Endodermal cell (in vitro differentiated cells): ENCODE data around the gene AKAP6. TPM values are rescaled to one million over a fixed set of nuclear protein-coding genes. Genes with fewer than 3 reads are reported as not detected.
A peak's percentile ranks its signal among the peaks of the same experiment; 100 is the strongest.

Source experiments
- DNase-seq: peaks from one replicate; pipeline ENCODE4 v3.0.0-alpha.2; 2017
- H3K27ac ChIP-seq: 2 replicates; pipeline ENCODE4 v1.5.1; 2013; ENCODE audit warnings: mild to moderate bottlenecking, low read depth, low read length, moderate library complexity
- H3K27me3 ChIP-seq: 2 replicates; pipeline ENCODE4 v1.6.1; 2013; ENCODE audit warnings: mild to moderate bottlenecking, low read length, moderate library complexity; ENCODE audit not compliant: insufficient read depth, control insufficient read depth, poor library complexity, severe bottlenecking
- H3K36me3 ChIP-seq: 2 replicates; pipeline ENCODE4 v1.7.0; 2013; ENCODE audit warnings: mild to moderate bottlenecking, low read length, moderate library complexity; ENCODE audit not compliant: control insufficient read depth, insufficient read depth
- H3K4me1 ChIP-seq: one replicate; pipeline ENCODE4 v1.7.0; 2013; ENCODE audit warnings: low read length; ENCODE audit not compliant: control insufficient read depth, insufficient read depth
- H3K4me3 ChIP-seq: 2 replicates; pipeline ENCODE4 v1.5.1; 2013; ENCODE audit warnings: mild to moderate bottlenecking, low read length, moderate library complexity
- H3K9ac ChIP-seq: 2 replicates; pipeline ENCODE4 v1.6.1; 2013; ENCODE audit warnings: mild to moderate bottlenecking, low read length, moderate library complexity; ENCODE audit not compliant: poor library complexity, severe bottlenecking; ENCODE audit errors: extremely low read depth
- H3K9me3 ChIP-seq: 2 replicates; pipeline ENCODE4 v1.6.1; 2013; ENCODE audit warnings: mild to moderate bottlenecking, low read length, moderate library complexity; ENCODE audit not compliant: control insufficient read depth
- H3K27ac Mint-ChIP-seq: 2 replicates; pipeline ENCODE4 v1.8.0; 2020; ENCODE audit warnings: mixed read lengths
- H3K27me3 Mint-ChIP-seq: 2 replicates; pipeline ENCODE4 v1.8.0; 2021; ENCODE audit warnings: mild to moderate bottlenecking, mixed read lengths; ENCODE audit not compliant: insufficient read depth
- H3K36me3 Mint-ChIP-seq: 2 replicates; pipeline ENCODE4 v1.8.0; 2020; ENCODE audit warnings: low read depth, mixed read lengths
- H3K4me1 Mint-ChIP-seq: 2 replicates; pipeline ENCODE4 v1.8.0; 2020; ENCODE audit warnings: mixed read lengths
- H3K4me3 Mint-ChIP-seq: 2 replicates; pipeline ENCODE4 v1.8.0; 2020; ENCODE audit warnings: mild to moderate bottlenecking, moderate library complexity, mixed read lengths
- H3K9me3 Mint-ChIP-seq: 2 replicates; pipeline ENCODE4 v1.8.0; 2020; ENCODE audit warnings: mild to moderate bottlenecking, mixed read lengths
- CTCF ChIP-seq: fragments of 200-600 bp; sonication (generic); conservative IDR thresholded peaks from 2 replicates; pipeline ENCODE4 v1.5.0; 2021; ENCODE audit warnings: antibody characterized with exemption, mild to moderate bottlenecking
- WGBS, 2 experiments: methylation state at CpG; one replicate each; pipeline versions ENCODE4 v1.1.5 to v1.1.7; 2013; ENCODE audit warnings: missing lambda C conversion rate in 2 of 2, mixed read lengths in 1 of 2; ENCODE audit not compliant: insufficient coverage in 1 of 2, insufficient read length in 1 of 2; 5-methylcytosine and 5-hydroxymethylcytosine counted together
- total RNA-seq, 2 donors: library from RNA; stranded (reverse); fragmentation: NEBNext Ultra II Directional in 1 of 2; extraction: Animal tissue kit (Norgen Biotek cat#: 25700) in 1 of 2; gene quantifications; 2 replicates in 1 of 2; 3 replicates in 1 of 2; pipeline ENCODE4 v1.2.1, GENCODE V29; 2021

AKAP6 gene
- total RNA-seq, 2 donors from 2014 or later: 4.3 to 5.0 TPM

GRCh38 chr14:32722631-32723183, 393.6 kb downstream of the AKAP6 start:
- Mint-ChIP-seq H3K4me3 (no peak overlapping the region), H3K9me3 (no peaks in the 10 kb centered on the region), H3K27ac (no peak overlapping the region), H3K27me3 (no peaks in the 10 kb centered on the region), H3K4me1 (peaks cover 15% of the 10 kb centered on the region), H3K36me3 (no peaks in the 10 kb centered on the region)
- Histone ChIP-seq H3K4me3 (no peak overlapping the region), H3K4me1 (no peaks in the 10 kb centered on the region), H3K27ac (no peak overlapping the region), H3K9me3 (no peaks in the 10 kb centered on the region), H3K27me3 (no peaks in the 10 kb centered on the region), H3K36me3 (no peaks in the 10 kb centered on the region), H3K9ac (no peak overlapping the region)
- 87 to 94% methylated on average over 3 to 10 of the region's 10 CpGs for WGBS, 2 experiments
- no peak for DNase-seq
- TF ChIP-seq CTCF: no peak

- Histone ChIP-seq H3K4me3 (no peak overlapping the region), H3K9ac (no peak overlapping the region), H3K4me1 (no peaks in the 10 kb centered on the region), H3K9me3 (no peaks in the 10 kb centered on the region), H3K36me3 (no peaks in the 10 kb centered on the region), H3K27ac (peak overlapping the region; percentile 90), H3K27me3 (no peaks in the 10 kb centered on the region)
- no peaks in the 10 kb centered on the region for H3K9me3 Mint-ChIP-seq
- no peak overlapping the region for H3K4me3 Mint-ChIP-seq
- no peak for TF ChIP-seq CTCF
- WGBS, 2 experiments: 18 to 49% methylated on average over 3 to 6 of the region's 6 CpGs
- peaks cover 20% of the 10 kb centered on the region for H3K4me1 Mint-ChIP-seq
- no peaks in the 10 kb centered on the region for H3K27me3 Mint-ChIP-seq
- peak; percentile 51 for DNase-seq
- no peak overlapping the region for H3K27ac Mint-ChIP-seq
- no peaks in the 10 kb centered on the region for H3K36me3 Mint-ChIP-seq
These were observed 395.9 kb downstream of the AKAP6 start for GRCh38 chr14:32724867-32725471.

GRCh38 chr14:32726516-32726915, 397.4 kb downstream of the AKAP6 start:
- no peak for TF ChIP-seq CTCF

More at GRCh38 chr14:32726516-32726915, 397.4 kb downstream of the AKAP6 start:
- 81 to 93% methylated on average over 3 to 4 of the region's 4 CpGs for WGBS, 2 experiments
- Histone ChIP-seq H3K9ac (no peak overlapping the region), H3K27me3 (no peaks in the 10 kb centered on the region), H3K9me3 (no peaks in the 10 kb centered on the region), H3K36me3 (no peaks in the 10 kb centered on the region), H3K4me1 (no peaks in the 10 kb centered on the region), H3K27ac (peak overlapping the region; percentile 71), H3K4me3 (no peak overlapping the region)
- no peaks in the 10 kb centered on the region for H3K9me3 Mint-ChIP-seq
- H3K4me3 Mint-ChIP-seq: no peak overlapping the region
- H3K36me3 Mint-ChIP-seq: no peaks in the 10 kb centered on the region
- DNase-seq: no peak
- H3K4me1 Mint-ChIP-seq: peaks cover 20% of the 10 kb centered on the region
- H3K27ac Mint-ChIP-seq: no peak overlapping the region
- H3K27me3 Mint-ChIP-seq: no peaks in the 10 kb centered on the region
